Activated CD8-positive, alpha-beta T cell treated with anti-CD3 and anti-CD28 coated beads for 36 hours (primary cell): ENCODE data around the gene SMIM14. TPM values are rescaled to one million over a fixed set of nuclear protein-coding genes. Genes with fewer than 3 reads are reported as not detected.

Experiments
- ATAC-seq: fragments of 200-7000 bp; cut with Tn5 transposase; one replicate; pipeline ENCODE4 v1.10.0; 2021; ENCODE audit warnings: mild to moderate bottlenecking, moderate library complexity
- CTCF ChIA-PET: fragments of 350-600 bp; sonication (Branson Sonifier 250); formaldehyde crosslinking; loops from one replicate; lab custom pipeline; 2021; ENCODE audit warnings: antibody characterized with exemption; lab: Charles Lee
- POLR2A ChIA-PET: fragments of 350-600 bp; sonication (Branson Sonifier 250); formaldehyde crosslinking; loops from one replicate; lab custom pipeline; 2021; ENCODE audit warnings: antibody characterized with exemption; lab: Charles Lee
- DNase-seq: peaks from one replicate; pipeline ENCODE4 v3.0.0-alpha.2; 2020
- H3K27ac Mint-ChIP-seq: one replicate; pipeline ENCODE4 v1.8.0; 2021; ENCODE audit warnings: mild to moderate bottlenecking, mixed read lengths
- H3K27me3 Mint-ChIP-seq: one replicate; pipeline ENCODE4 v1.8.0; 2021; ENCODE audit warnings: mixed read lengths
- H3K36me3 Mint-ChIP-seq: one replicate; pipeline ENCODE4 v1.8.0; 2021; ENCODE audit warnings: low read depth, mixed read lengths
- H3K4me1 Mint-ChIP-seq: one replicate; pipeline ENCODE4 v1.8.0; 2021; ENCODE audit warnings: low read depth, mixed read lengths
- H3K4me3 Mint-ChIP-seq: one replicate; pipeline ENCODE4 v1.8.0; 2021; ENCODE audit warnings: mild to moderate bottlenecking, moderate library complexity, mixed read lengths
- H3K9me3 Mint-ChIP-seq: one replicate; pipeline ENCODE4 v1.8.0; 2021; ENCODE audit warnings: mixed read lengths
- CTCF ChIP-seq: fragments of 200-600 bp; IDR thresholded peaks from one replicate; pipeline ENCODE4 v1.8.0; 2022; ENCODE audit warnings: antibody characterized with exemption, mild to moderate bottlenecking
- intact Hi-C: fragments of 100-400 bp; cut with micrococcal nuclease; formaldehyde crosslinking; loops from one replicate; pipeline ENCODE4 v1.10.0; 2022
- total RNA-seq, 2 experiments: library from RNA; stranded (reverse); gene quantifications; one replicate each; pipeline ENCODE4 v1.2.3, GENCODE V29; 2021

Gene SMIM14
- total RNA-seq, 2 experiments from 2014 or later = 0.87 to 2.0 TPM

- Mint-ChIP-seq H3K4me3 (no peak overlapping the region), H3K9me3 (no peaks in the 10 kb centered on the region), H3K4me1 (peaks cover 17% of the 10 kb centered on the region), H3K36me3 (no peaks in the 10 kb centered on the region), H3K27ac (no peak overlapping the region), H3K27me3 (no peaks in the 10 kb centered on the region)
- intact Hi-C loops = no loop called here
- no peak for DNase-seq
- ChIA-PET POLR2A (no interaction called here), CTCF (interaction anchor here (0.9 kb wide), 1 partner anchor 55 kb away, joined by 3 read pairs; no protein-coding TSS in a partner anchor)
- no peak for ATAC-seq
- no peak for TF ChIP-seq CTCF
These were observed 114.3 kb downstream of the SMIM14 start for GRCh38 chr4:39524161-39524957.

GRCh38 chr4:39522068-39522467, 116.6 kb downstream of the SMIM14 start:
- intact Hi-C loops = no loop called here
- TF ChIP-seq CTCF = no peak
- H3K36me3 Mint-ChIP-seq = no peaks in the 10 kb centered on the region
- no peaks in the 10 kb centered on the region for H3K27me3 Mint-ChIP-seq
- ATAC-seq (no peak), DNase-seq (no peak)
- ChIA-PET CTCF (interaction anchor here (0.6 to 1.0 kb wide), 2 partner anchors 30 to 125 kb away, joined by 3 read pairs; no protein-coding TSS in a partner anchor), POLR2A (no interaction called here)
- H3K27ac Mint-ChIP-seq = no peak overlapping the region
- no peaks in the 10 kb centered on the region for H3K9me3 Mint-ChIP-seq
- peaks cover 11% of the 10 kb centered on the region for H3K4me1 Mint-ChIP-seq
- no peak overlapping the region for H3K4me3 Mint-ChIP-seq

- no peak for DNase-seq
- Mint-ChIP-seq H3K4me3 (no peak overlapping the region), H3K27me3 (no peaks in the 10 kb centered on the region), H3K27ac (no peak overlapping the region), H3K4me1 (peaks cover 11% of the 10 kb centered on the region), H3K9me3 (no peaks in the 10 kb centered on the region), H3K36me3 (no peaks in the 10 kb centered on the region)
- no peak for TF ChIP-seq CTCF
- CTCF ChIA-PET = interaction anchor here (1.0 kb wide), 1 partner anchor 125 kb away, joined by 3 read pairs; no protein-coding TSS in a partner anchor
- POLR2A ChIA-PET = no interaction called here
- ATAC-seq = no peak
- intact Hi-C loops = no loop called here
These were observed 117.3 kb downstream of the SMIM14 start for GRCh38 chr4:39521253-39521919.

GRCh38 chr4:39518484-39518883, 120.2 kb downstream of the SMIM14 start:
- ChIA-PET POLR2A (no interaction called here), CTCF (no interaction called here)
- no peaks in the 10 kb centered on the region for H3K9me3 Mint-ChIP-seq
- ATAC-seq (no peak), DNase-seq (no peak)
- no peak overlapping the region for H3K4me3 Mint-ChIP-seq
- H3K4me1 Mint-ChIP-seq = no peaks in the 10 kb centered on the region
- no peaks in the 10 kb centered on the region for H3K27me3 Mint-ChIP-seq
- no peak for TF ChIP-seq CTCF
- H3K36me3 Mint-ChIP-seq = no peaks in the 10 kb centered on the region
- no peak overlapping the region for H3K27ac Mint-ChIP-seq
- intact Hi-C loops = no loop called here
